SU-DHL-6 (cell line): ENCODE measurements around the gene RALGPS1.
A peak's percentile ranks its signal among the peaks of the same experiment; 100 is the strongest.

Experiments used
- H2AFZ ChIP-seq: fragments of 200-600 bp; sonication (generic); 2 replicates; pipeline ENCODE4 v1.6.1; 2014; ENCODE audit warnings: low read depth, mild to moderate bottlenecking, moderate library complexity, mixed read lengths, antibody characterized with exemption, low read length; ENCODE audit not compliant: severe bottlenecking
- H3F3A ChIP-seq: fragments of 200-600 bp; shearing (Covaris generic); 2 replicates; pipeline ENCODE4 v1.6.0; 2016; ENCODE audit warnings: antibody characterized with exemption, mild to moderate bottlenecking; ENCODE audit not compliant: insufficient read depth
- H3K27ac ChIP-seq: fragments of 200-600 bp; sonication (generic); 2 replicates; pipeline ENCODE4 v1.5.1; 2016; ENCODE audit warnings: low read depth, mild to moderate bottlenecking, low read length, moderate library complexity, mixed read lengths
- H3K27me3 ChIP-seq: fragments of 200-600 bp; sonication (generic), shearing (Covaris generic); 2 replicates; pipeline ENCODE4 v1.6.0; 2014; ENCODE audit warnings: mild to moderate bottlenecking, low read length
- H3K36me3 ChIP-seq: fragments of 200-600 bp; sonication (generic); 2 replicates; pipeline ENCODE4 v1.6.1; 2014; ENCODE audit warnings: mild to moderate bottlenecking, low read length, mixed read lengths
- H3K4me2 ChIP-seq: fragments of 300-600, 200-600 bp; shearing (Covaris generic), sonication (generic); 2 replicates; pipeline ENCODE4 v1.6.0; 2014; ENCODE audit warnings: low read length, low read depth, mild to moderate bottlenecking; ENCODE audit not compliant: poor library complexity, severe bottlenecking
- H3K4me3 ChIP-seq: fragments of 200-600 bp; sonication (generic); 2 replicates; pipeline ENCODE4 v1.5.1; 2014; ENCODE audit warnings: antibody characterized with exemption, low read length, mild to moderate bottlenecking, mixed read lengths; ENCODE audit not compliant: insufficient read depth, poor library complexity, severe bottlenecking
- H3K79me2 ChIP-seq: fragments of 200-600 bp; sonication (generic); 2 replicates; pipeline ENCODE4 v1.6.1; 2014; ENCODE audit warnings: mild to moderate bottlenecking, low read length, moderate library complexity; ENCODE audit not compliant: insufficient read depth
- H3K9ac ChIP-seq: fragments of 200-600 bp; sonication (generic); 2 replicates; pipeline ENCODE4 v1.7.0; 2014; ENCODE audit warnings: mild to moderate bottlenecking, low read length
- H3K9me2 ChIP-seq: fragments of 200-600 bp; sonication (generic); replicated peaks from 2 replicates; pipeline ENCODE4 v1.6.1; 2014; ENCODE audit warnings: low read length; ENCODE audit not compliant: insufficient read depth
- H3K9me3 ChIP-seq: fragments of 200-600 bp; sonication (generic); 2 replicates; pipeline ENCODE4 v1.6.1; 2014; ENCODE audit warnings: low read length, mixed read lengths; ENCODE audit not compliant: insufficient read depth
- H4K20me1 ChIP-seq: fragments of 200-600 bp; sonication (generic); 2 replicates; pipeline ENCODE4 v1.6.1; 2014; ENCODE audit warnings: low read depth, mild to moderate bottlenecking, antibody characterized with exemption, low read length, moderate library complexity, mixed read lengths
- EZH2phosphoT487 ChIP-seq: fragments of 200-600 bp; sonication (generic), shearing (Covaris generic); conservative IDR thresholded peaks from 2 replicates; pipeline ENCODE4 v1.6.1; 2018; ENCODE audit warnings: mild to moderate bottlenecking, antibody characterized with exemption, low read length, moderate library complexity, mixed read lengths
- TF ChIP-seq, protein P1 (sequence below): fragments of 200-600 bp; sonication (generic); IDR thresholded peaks from one replicate; pipeline ENCODE4 v1.5.1; 2017; ENCODE audit warnings: antibody characterized with exemption, mild to moderate bottlenecking, low read length, moderate library complexity; ENCODE audit not compliant: insufficient read depth, poor library complexity, severe bottlenecking

Gene RALGPS1, protein sequence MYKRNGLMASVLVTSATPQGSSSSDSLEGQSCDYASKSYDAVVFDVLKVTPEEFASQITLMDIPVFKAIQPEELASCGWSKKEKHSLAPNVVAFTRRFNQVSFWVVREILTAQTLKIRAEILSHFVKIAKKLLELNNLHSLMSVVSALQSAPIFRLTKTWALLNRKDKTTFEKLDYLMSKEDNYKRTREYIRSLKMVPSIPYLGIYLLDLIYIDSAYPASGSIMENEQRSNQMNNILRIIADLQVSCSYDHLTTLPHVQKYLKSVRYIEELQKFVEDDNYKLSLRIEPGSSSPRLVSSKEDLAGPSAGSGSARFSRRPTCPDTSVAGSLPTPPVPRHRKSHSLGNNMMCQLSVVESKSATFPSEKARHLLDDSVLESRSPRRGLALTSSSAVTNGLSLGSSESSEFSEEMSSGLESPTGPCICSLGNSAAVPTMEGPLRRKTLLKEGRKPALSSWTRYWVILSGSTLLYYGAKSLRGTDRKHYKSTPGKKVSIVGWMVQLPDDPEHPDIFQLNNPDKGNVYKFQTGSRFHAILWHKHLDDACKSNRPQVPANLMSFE

DNA sequence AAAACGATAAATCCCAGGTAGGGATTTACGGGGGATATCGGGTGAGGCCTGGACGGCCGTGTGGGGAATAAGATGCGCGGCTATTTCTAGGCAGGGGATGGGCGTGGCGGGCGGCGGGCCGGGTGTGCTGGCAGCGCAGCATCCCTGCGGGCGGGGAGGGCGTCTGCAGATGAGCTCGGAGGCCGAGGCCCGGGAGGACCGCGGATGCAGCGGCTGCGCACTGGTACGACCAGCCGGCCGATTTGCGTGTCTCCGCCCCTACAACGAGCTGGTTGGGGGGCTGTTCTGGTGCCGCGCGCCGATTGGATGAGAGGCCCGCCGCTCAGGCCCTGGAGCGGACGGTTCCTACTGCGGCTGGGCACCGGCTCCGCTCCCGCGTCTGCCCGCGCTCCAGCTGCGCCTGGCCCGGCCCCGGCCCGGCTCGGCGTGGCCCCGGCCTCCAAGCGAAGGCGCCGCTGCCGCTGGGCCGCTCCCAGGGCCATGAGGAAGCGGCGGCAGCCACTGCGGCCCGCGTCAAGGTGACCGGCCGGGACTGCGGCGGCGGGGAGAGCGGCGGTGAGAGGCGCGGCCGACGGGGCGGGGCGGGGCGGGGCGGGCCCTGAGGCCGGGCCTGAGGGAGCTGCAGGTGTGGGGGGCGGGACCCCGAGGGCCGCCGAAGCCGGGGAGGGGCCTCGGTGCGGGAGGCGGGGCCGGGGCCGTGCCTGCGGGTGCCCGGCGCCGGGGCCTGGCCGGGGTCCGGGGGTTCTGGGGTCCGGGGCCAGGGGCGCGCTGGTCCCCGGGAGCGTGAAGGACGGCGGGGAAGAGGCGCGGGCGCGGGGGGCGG, at the start of gene RALGPS1:
Gene RALGPS1, plus strand, starts transcription at position 325 of the 823 bp plus-strand sequence. CDS start 47,508 bp downstream, outside the sequence.
- Histone ChIP-seq H4K20me1 (no peaks in the 10 kb centered on the region), H3K27ac (peak within 1 kb of the TSS; percentile 56; the same call in 1 of the 2 replicates), H3K9me2 (no peaks in the 10 kb centered on the region), H3K27me3 (no peaks in the 10 kb centered on the region), H3K9me3 (no peaks in the 10 kb centered on the region), H3K4me2 (peak within 1 kb of the TSS; percentile 60), H3K36me3 (no peaks in the 10 kb centered on the region), H3K9ac (peak within 1 kb of the TSS; percentile 48), H3F3A (no peaks in the 10 kb centered on the region), H2AFZ (peak within 1 kb of the TSS; percentile 80), H3K79me2 (no peaks in the 10 kb centered on the region), H3K4me3 (peak within 1 kb of the TSS; percentile 61)
- no peak for TF ChIP-seq EZH2phosphoT487
- TF ChIP-seq, protein P1, sequence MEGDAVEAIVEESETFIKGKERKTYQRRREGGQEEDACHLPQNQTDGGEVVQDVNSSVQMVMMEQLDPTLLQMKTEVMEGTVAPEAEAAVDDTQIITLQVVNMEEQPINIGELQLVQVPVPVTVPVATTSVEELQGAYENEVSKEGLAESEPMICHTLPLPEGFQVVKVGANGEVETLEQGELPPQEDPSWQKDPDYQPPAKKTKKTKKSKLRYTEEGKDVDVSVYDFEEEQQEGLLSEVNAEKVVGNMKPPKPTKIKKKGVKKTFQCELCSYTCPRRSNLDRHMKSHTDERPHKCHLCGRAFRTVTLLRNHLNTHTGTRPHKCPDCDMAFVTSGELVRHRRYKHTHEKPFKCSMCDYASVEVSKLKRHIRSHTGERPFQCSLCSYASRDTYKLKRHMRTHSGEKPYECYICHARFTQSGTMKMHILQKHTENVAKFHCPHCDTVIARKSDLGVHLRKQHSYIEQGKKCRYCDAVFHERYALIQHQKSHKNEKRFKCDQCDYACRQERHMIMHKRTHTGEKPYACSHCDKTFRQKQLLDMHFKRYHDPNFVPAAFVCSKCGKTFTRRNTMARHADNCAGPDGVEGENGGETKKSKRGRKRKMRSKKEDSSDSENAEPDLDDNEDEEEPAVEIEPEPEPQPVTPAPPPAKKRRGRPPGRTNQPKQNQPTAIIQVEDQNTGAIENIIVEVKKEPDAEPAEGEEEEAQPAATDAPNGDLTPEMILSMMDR = no peak

DNA sequence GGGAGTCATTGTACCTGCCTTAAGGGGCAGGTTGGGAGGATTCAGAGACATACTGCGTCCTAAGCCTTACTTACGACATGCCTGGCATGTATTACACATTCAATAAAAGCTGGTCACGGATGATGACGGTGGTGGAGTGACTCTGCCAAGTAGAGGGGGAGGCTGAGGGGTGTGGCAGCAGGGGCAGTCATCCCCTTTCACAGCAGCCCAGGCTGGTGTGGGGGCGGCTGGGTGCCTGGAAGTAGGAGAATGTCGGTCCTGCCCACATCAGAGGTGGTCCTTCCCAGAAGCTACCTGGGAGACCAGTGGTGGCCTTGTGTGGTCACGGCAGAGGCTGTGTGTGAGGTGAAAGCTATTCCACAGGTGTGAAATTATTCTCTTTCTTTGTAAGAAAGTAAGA, 45.2 kb upstream of the RALGPS1 start:
- Histone ChIP-seq H4K20me1 (no peaks in the 10 kb centered on the region), H3K9me3 (no peaks in the 10 kb centered on the region), H3K4me3 (no peak overlapping the region), H2AFZ (no peak overlapping the region), H3K9ac (no peak overlapping the region), H3K79me2 (no peaks in the 10 kb centered on the region), H3K27me3 (no peaks in the 10 kb centered on the region), H3K4me2 (no peak overlapping the region), H3K9me2 (no peaks in the 10 kb centered on the region), H3K27ac (no peak overlapping the region), H3F3A (no peaks in the 10 kb centered on the region), H3K36me3 (no peaks in the 10 kb centered on the region)
- TF ChIP-seq EZH2phosphoT487 = no peak
- TF ChIP-seq, protein P1 = no peak

DNA sequence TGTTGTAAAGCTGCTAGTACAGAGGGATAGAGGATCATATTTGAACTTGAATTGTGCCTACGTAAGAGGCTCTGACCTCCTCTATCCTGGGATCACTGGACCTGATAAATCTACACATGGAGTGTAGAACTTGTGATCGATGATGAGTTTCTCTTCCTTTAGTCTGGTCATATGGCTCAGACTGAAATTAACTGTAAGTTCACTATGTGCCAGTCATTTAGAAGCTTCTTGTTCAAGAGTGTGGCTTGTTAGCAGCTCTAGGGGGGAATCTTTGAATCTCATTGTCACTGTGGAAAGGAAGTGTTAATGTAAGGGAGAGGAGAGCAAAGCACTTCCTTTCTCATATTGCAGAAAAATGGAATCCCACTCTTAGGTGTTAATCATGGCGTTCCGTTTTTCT, 42.1 kb upstream of the RALGPS1 start:
- H3K4me3 ChIP-seq = no peak overlapping the region
- TF ChIP-seq, protein P1 = no peak
- no peak for TF ChIP-seq EZH2phosphoT487
- no peaks in the 10 kb centered on the region for H3K27me3 ChIP-seq
- no peaks in the 10 kb centered on the region for H3K9me2 ChIP-seq
- no peak overlapping the region for H2AFZ ChIP-seq
- no peaks in the 10 kb centered on the region for H4K20me1 ChIP-seq
- no peaks in the 10 kb centered on the region for H3K79me2 ChIP-seq
- peaks cover 11% of the 10 kb centered on the region; the same call in 1 of the 2 replicates for H3F3A ChIP-seq
- no peak overlapping the region for H3K4me2 ChIP-seq
- no peak overlapping the region for H3K9ac ChIP-seq
- no peaks in the 10 kb centered on the region for H3K9me3 ChIP-seq
- H3K36me3 ChIP-seq = no peaks in the 10 kb centered on the region
- H3K27ac ChIP-seq = no peak overlapping the region
